T-helper 17 cell (primary cell): Measurements from ENCODE around the gene RGR. TPM values are rescaled to one million over a fixed set of nuclear protein-coding genes. Genes with fewer than 3 reads are reported as not detected.

Experiments used
- ATAC-seq: fragments of 150-1000 bp; cut with Tn5 transposase; 2 replicates; pipeline ENCODE4 v1.10.0; 2021; ENCODE audit warnings: mild to moderate bottlenecking, moderate library complexity
- DNase-seq, 3 donors: peaks; one replicate each; pipeline versions ENCODE4 v3.0.0 to v3.0.0-alpha.2; 2020 to 2021
- H3K9me3 ChIP-seq: one replicate; pipeline ENCODE4 v1.7.0; 2013; ENCODE audit warnings: low read length, mild to moderate bottlenecking; ENCODE audit not compliant: control insufficient read depth, poor library complexity, severe bottlenecking
- H3K27ac Mint-ChIP-seq: one replicate; pipeline ENCODE4 v1.8.0; 2022; ENCODE audit warnings: mild to moderate bottlenecking, moderate library complexity, mixed read lengths
- H3K27me3 Mint-ChIP-seq: one replicate; pipeline ENCODE4 v1.8.0; 2022; ENCODE audit warnings: mixed read lengths
- H3K36me3 Mint-ChIP-seq: one replicate; pipeline ENCODE4 v1.8.0; 2022; ENCODE audit warnings: low read depth, mixed read lengths
- H3K4me1 Mint-ChIP-seq: one replicate; pipeline ENCODE4 v1.8.0; 2022; ENCODE audit warnings: mild to moderate bottlenecking, mixed read lengths
- H3K4me3 Mint-ChIP-seq: one replicate; pipeline ENCODE4 v1.8.0; 2022; ENCODE audit warnings: mild to moderate bottlenecking, moderate library complexity, mixed read lengths
- total RNA-seq, 4 donors: library from RNA in 2 of 4; stranded (reverse) in 2 of 4; gene quantifications; one replicate each; pipeline ENCODE4 v1.2.3 and lab custom pipeline; 2022 to 2026

Gene RGR
- not detected for total RNA-seq
- total RNA-seq (lab: John Stamatoyannopoulos, UW): 0 reads per million in 2 donors

GRCh38 chr10:84244651-84245270 lies at the start of gene RGR:
Gene RGR (plus strand): TSS chr10:84245053. CDS start chr10:84245091, 38 bp downstream.
- ATAC-seq: no peak
- no peak for DNase-seq
- H3K27ac Mint-ChIP-seq: no peak within 1 kb of the TSS
- H3K4me3 Mint-ChIP-seq: no peak within 1 kb of the TSS
- peaks cover 33% of the 10 kb centered on the region for H3K27me3 Mint-ChIP-seq
- H3K9me3 ChIP-seq: no peaks in the 10 kb centered on the region
- H3K4me1 Mint-ChIP-seq: no peaks in the 10 kb centered on the region
- no peaks in the 10 kb centered on the region for H3K36me3 Mint-ChIP-seq

- no peaks in the 10 kb centered on the region for H3K9me3 ChIP-seq
- Mint-ChIP-seq H3K27ac (peak overlapping the region; percentile 32), H3K27me3 (peaks cover 60% of the 10 kb centered on the region), H3K36me3 (peaks cover 8% of the 10 kb centered on the region), H3K4me3 (peak overlapping the region; percentile 45), H3K4me1 (peaks cover 14% of the 10 kb centered on the region)
- DNase-seq: no peak
- no peak for ATAC-seq
Observed at GRCh38 chr10:84196083-84196482, 48.8 kb upstream of the RGR start.

- no peak for DNase-seq
- no peak for ATAC-seq
- no peaks in the 10 kb centered on the region for H3K9me3 ChIP-seq
- H3K36me3 Mint-ChIP-seq: peaks cover 8% of the 10 kb centered on the region
- no peak overlapping the region for H3K4me3 Mint-ChIP-seq
- peaks cover 51% of the 10 kb centered on the region for H3K27me3 Mint-ChIP-seq
- no peak overlapping the region for H3K27ac Mint-ChIP-seq
- H3K4me1 Mint-ChIP-seq: peaks cover 9% of the 10 kb centered on the region
Observed at GRCh38 chr10:84196941-84197340, 47.9 kb upstream of the RGR start.

- H3K36me3 Mint-ChIP-seq: peaks cover 8% of the 10 kb centered on the region
- ATAC-seq: no peak
- H3K9me3 ChIP-seq: no peaks in the 10 kb centered on the region
- no peak overlapping the region for H3K27ac Mint-ChIP-seq
- no peak for DNase-seq
- peaks cover 7% of the 10 kb centered on the region for H3K4me1 Mint-ChIP-seq
- H3K4me3 Mint-ChIP-seq: no peak overlapping the region
- peaks cover 54% of the 10 kb centered on the region for H3K27me3 Mint-ChIP-seq
Observed at GRCh38 chr10:84197643-84198042, 47.2 kb upstream of the RGR start.

- H3K4me1 Mint-ChIP-seq: peaks cover 7% of the 10 kb centered on the region
- peaks cover 8% of the 10 kb centered on the region for H3K36me3 Mint-ChIP-seq
- H3K27ac Mint-ChIP-seq: peak overlapping the region; percentile 56
- peaks cover 53% of the 10 kb centered on the region for H3K27me3 Mint-ChIP-seq
- H3K9me3 ChIP-seq: no peaks in the 10 kb centered on the region
- DNase-seq (no peak), ATAC-seq (no peak)
- no peak overlapping the region for H3K4me3 Mint-ChIP-seq
Observed at GRCh38 chr10:84198206-84198915, 46.5 kb upstream of the RGR start.

- H3K4me1 Mint-ChIP-seq: peaks cover 7% of the 10 kb centered on the region
- no peak overlapping the region for H3K27ac Mint-ChIP-seq
- H3K4me3 Mint-ChIP-seq: no peak overlapping the region
- DNase-seq (no peak), ATAC-seq (no peak)
- H3K36me3 Mint-ChIP-seq: peaks cover 8% of the 10 kb centered on the region
- H3K9me3 ChIP-seq: no peaks in the 10 kb centered on the region
- peaks cover 42% of the 10 kb centered on the region for H3K27me3 Mint-ChIP-seq
Observed at GRCh38 chr10:84200537-84201243, 44.2 kb upstream of the RGR start.

GRCh38 chr10:84201244-84201606 lies 43.6 kb upstream of the RGR start:
- no peak overlapping the region for H3K4me3 Mint-ChIP-seq
- H3K9me3 ChIP-seq: no peaks in the 10 kb centered on the region
- DNase-seq (no peak), ATAC-seq (no peak)
- no peak overlapping the region for H3K27ac Mint-ChIP-seq
- H3K36me3 Mint-ChIP-seq: peaks cover 8% of the 10 kb centered on the region
- H3K27me3 Mint-ChIP-seq: peaks cover 36% of the 10 kb centered on the region
- H3K4me1 Mint-ChIP-seq: peaks cover 7% of the 10 kb centered on the region

- no peak for DNase-seq
- peaks cover 8% of the 10 kb centered on the region for H3K36me3 Mint-ChIP-seq
- no peak for ATAC-seq
- H3K27ac Mint-ChIP-seq: no peak overlapping the region
- peaks cover 7% of the 10 kb centered on the region for H3K4me1 Mint-ChIP-seq
- no peaks in the 10 kb centered on the region for H3K9me3 ChIP-seq
- H3K27me3 Mint-ChIP-seq: peaks cover 36% of the 10 kb centered on the region
- no peak overlapping the region for H3K4me3 Mint-ChIP-seq
Observed at GRCh38 chr10:84201682-84202081, 43.2 kb upstream of the RGR start.

GRCh38 chr10:84202349-84202748 lies 42.5 kb upstream of the RGR start:
- DNase-seq: no peak
- no peaks in the 10 kb centered on the region for H3K9me3 ChIP-seq
- Mint-ChIP-seq H3K27ac (no peak overlapping the region), H3K4me1 (peaks cover 7% of the 10 kb centered on the region), H3K4me3 (no peak overlapping the region), H3K27me3 (peaks cover 36% of the 10 kb centered on the region), H3K36me3 (peaks cover 13% of the 10 kb centered on the region)
- ATAC-seq: no peak

- DNase-seq (no peak), ATAC-seq (no peak)
- peaks cover 3% of the 10 kb centered on the region for H3K4me1 Mint-ChIP-seq
- H3K27ac Mint-ChIP-seq: no peak overlapping the region
- peaks cover 39% of the 10 kb centered on the region for H3K27me3 Mint-ChIP-seq
- H3K9me3 ChIP-seq: no peaks in the 10 kb centered on the region
- H3K4me3 Mint-ChIP-seq: no peak overlapping the region
- peaks cover 6% of the 10 kb centered on the region for H3K36me3 Mint-ChIP-seq
Observed at GRCh38 chr10:84204122-84204521, 40.7 kb upstream of the RGR start.

GRCh38 chr10:84204610-84205009 lies 40.2 kb upstream of the RGR start:
- Mint-ChIP-seq H3K4me1 (peaks cover 3% of the 10 kb centered on the region), H3K27ac (no peak overlapping the region), H3K36me3 (peaks cover 6% of the 10 kb centered on the region), H3K27me3 (peaks cover 40% of the 10 kb centered on the region), H3K4me3 (no peak overlapping the region)
- ATAC-seq (no peak), DNase-seq (no peak)
- no peaks in the 10 kb centered on the region for H3K9me3 ChIP-seq

- Mint-ChIP-seq H3K27me3 (peaks cover 39% of the 10 kb centered on the region), H3K27ac (no peak overlapping the region), H3K4me1 (peaks cover 2% of the 10 kb centered on the region), H3K4me3 (no peak overlapping the region), H3K36me3 (peaks cover 6% of the 10 kb centered on the region)
- no peaks in the 10 kb centered on the region for H3K9me3 ChIP-seq
- DNase-seq: peak in 1 of 3 donors; percentile 50
- peak; percentile 86 for ATAC-seq
Observed at GRCh38 chr10:84205049-84205852, 39.6 kb upstream of the RGR start.
